ENCODE measurements around the gene CRADD.
A peak's percentile ranks its signal among the peaks of the same experiment; 100 is the strongest.
"Not testable (repeated sequence)": the region's sequence is repeated elsewhere in the genome, so short reads cannot be mapped to it uniquely, and the experiment has no call there.

Gene CRADD

GRCh38 chr12:93740751-93741150 is 63.6 kb downstream of the CRADD start:
- DNase-seq, result peak in 1 of 2 donors; percentile 33

DNA sequence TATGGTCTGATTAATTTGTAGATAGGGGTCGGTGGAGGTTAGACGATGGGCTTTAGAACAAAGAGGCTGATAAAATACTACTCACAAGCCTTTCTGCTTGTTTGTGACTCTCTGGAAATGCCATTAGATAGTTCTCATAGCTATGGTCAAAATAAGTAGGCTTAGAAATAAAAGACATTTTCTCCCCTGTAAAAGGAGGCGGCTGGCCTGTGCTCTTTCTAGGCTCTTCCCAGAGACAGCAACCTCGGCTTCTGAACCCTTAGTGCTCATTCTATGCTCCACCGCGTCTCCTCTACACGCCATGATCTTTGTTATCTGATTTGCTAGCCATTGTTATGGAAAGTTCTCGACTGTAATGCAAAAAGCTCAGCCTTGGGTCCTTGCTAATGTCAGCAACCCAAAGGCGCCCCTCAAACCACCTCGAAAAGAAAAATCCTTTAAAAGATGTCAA is 64.5 kb downstream of the CRADD start:
- DNase-seq, result peak; percentile 45 to 56

DNA sequence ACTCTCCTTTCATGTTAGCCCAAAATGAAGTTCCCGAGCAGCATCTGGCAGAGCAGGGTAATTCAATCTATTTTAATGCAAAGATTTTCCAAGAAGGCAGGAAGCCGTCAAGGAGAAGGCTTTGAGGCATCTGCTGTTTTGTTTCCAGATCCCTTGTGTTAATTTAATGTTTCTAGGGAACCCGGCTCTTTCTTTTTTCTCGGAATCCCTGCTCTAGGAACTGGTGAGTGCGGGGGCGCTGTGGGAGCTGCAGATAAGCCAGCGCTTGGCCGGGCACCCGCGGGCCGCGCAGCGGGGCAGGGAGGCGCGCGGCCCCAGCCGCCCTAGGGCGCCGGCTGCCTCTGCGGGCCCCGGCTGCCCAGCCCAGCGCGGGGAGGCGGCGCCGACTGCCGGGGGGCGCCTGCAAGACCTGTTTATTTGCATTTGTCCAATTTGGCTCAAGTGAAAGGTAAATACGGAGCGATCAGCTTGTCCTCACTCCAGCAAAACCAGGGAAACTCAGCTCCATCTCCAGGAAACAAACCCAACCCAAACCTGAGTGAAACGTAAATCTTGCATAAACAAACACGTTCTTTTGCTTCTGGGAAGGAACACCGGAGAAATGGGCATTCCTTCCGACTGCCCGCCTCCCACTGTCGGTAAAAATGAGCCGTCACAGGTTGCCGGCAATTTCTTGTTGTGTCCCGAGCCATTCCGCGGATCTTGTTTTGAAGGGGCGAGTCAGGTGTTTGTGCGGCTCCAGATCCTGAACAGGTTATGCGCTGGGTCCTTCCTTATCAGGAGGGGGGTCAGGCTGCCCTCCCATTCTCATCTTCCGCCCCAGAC is 65.1 kb downstream of the CRADD start:
- DNase-seq, result peak; percentile 45 to 62

DNA sequence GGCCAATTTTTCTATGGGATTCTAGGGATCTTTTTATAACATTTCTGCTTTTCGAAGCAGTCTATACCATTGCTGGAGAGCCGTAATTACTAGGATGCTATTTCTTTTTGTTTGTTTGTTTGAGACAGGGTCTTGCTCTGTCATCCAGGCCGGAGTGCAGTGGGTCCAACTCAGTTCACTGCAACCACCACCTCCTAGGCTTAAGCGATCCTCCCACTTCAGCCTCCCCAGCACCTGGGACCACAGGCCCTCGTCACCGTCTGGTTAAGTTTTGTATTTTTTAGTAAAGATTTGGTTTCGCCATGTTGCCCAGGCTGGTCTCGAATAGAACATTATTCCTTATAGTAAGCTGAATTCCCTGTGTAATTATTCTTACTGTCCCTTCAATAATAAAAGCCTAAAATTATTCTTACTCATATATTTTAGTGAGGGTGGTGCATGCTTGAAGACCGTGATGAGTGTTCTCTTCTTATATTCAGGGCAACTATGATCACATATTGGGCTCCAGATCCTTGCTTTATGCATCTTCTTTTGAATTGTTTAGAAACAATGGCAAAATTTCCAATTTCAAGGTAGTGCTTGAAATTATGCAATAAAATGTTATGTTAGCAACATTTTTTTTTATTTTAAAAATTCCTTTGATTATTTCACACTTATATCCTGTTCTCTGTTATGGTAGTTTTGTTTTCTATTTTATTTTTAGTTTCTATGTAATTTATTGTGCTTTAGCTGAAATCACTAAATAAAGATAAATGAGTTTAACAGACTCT is 66.2 kb downstream of the CRADD start:
- no peak for DNase-seq

DNA sequence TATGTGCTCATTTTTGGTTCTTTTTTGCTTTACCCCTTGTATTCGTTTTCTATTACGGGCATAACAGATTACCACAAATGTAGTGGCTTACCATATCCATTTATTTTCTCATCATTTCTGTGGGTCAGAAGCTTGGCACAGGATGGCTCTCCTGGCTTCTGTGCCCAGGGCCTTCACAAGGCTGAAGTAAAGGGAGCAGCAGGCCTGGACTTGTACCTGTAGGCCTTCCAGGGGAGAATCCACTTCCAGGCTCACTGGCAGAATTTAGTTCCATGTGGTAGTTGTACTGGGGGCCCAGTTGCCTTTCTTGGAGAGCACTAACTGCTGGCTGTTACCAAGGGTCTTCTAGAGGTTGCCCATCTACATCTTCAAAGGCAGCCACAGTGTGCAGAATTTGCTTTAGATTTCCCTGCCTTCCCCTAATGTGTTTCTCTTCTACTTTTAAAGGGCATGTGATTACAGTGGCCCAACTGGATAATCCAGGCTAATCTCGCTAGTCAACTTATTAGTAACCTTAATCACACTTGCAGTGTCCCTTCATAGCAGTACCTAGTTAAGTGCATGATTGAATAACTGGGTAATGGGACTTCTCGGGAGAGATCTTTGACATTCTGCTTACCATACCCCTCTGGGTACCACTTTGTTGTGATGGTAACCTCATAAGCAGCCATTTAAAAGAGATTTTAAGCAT is 67.0 kb downstream of the CRADD start:
- no peak for DNase-seq

DNA sequence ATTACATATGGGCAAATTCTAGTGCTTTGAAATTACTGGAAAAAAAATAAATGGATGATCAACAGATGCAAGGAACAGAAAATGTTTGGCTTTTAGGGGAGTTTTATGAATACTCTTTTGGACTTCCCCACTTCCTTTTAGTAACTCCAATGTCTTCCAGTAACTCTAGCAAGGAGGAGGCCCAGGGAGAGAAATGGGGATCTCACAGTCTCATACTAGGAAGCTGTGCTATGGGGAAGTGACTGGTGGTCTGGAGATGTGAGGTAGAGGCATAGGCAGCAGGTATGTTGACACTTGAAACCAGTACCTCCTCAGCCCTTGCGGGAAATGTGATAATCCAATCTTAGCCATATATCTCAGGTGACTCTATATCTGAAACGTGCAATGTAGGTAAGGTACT is 68.1 kb downstream of the CRADD start:
- no peak for DNase-seq

- no peak for DNase-seq
Measured at GRCh38 chr12:93746572-93747168, 69.5 kb downstream of the CRADD start.

DNA sequence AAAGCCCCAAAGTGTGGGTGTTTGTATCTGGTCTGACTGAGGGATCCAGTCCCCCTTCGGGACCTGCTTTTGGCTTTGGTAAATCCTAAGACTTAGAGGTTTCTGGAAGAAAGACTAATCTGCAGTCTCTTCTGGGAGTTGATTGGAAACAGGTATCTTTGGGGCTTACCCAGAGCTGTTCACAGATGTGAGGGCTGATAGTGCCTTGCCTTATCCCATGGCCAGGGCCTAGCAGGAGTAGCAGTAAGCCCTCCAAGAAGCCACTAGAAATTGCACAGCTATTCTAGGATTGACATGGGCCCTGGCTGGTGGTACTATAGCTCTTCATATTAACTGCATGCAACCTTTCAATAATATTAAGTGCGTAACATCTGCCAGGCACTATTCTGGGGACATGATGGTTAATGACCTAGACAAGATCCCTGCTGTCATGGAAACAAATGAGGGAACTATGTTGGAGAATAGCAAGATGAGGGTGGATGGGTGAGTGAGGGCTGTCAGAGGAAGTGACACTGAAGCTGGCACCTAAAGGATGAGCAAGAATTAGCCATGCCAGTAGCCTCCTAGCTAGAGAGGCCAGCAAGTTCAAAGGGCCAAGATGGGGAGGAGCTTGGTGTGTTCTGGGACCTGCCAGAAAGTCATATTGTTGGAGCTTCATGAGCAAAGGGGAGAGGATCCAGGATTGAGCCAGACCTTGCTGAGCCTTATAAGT is 71.7 kb downstream of the CRADD start:
- DNase-seq, result no peak

GRCh38 chr12:93749515-93749914 is 72.3 kb downstream of the CRADD start:
- DNase-seq, result no peak

DNA sequence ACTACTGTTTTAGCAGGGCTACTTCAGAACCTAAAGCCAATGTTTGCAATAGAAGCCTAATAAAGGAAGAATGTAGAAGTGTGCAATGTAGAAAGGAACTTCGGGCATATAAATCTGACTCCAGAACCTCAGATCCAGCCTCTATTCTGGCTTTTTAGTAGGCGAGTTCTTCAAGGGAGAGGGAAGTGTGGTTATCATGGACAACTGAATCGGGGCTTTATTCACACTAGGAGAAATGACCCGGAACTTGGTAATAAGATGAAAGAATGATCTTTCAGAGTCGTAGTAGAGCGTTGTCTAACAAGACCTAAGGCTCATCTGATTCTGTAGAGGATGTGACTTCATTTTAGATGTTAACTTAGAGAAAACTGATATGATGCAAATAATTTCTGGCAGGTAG is 72.9 kb downstream of the CRADD start:
- no peak for DNase-seq

DNA sequence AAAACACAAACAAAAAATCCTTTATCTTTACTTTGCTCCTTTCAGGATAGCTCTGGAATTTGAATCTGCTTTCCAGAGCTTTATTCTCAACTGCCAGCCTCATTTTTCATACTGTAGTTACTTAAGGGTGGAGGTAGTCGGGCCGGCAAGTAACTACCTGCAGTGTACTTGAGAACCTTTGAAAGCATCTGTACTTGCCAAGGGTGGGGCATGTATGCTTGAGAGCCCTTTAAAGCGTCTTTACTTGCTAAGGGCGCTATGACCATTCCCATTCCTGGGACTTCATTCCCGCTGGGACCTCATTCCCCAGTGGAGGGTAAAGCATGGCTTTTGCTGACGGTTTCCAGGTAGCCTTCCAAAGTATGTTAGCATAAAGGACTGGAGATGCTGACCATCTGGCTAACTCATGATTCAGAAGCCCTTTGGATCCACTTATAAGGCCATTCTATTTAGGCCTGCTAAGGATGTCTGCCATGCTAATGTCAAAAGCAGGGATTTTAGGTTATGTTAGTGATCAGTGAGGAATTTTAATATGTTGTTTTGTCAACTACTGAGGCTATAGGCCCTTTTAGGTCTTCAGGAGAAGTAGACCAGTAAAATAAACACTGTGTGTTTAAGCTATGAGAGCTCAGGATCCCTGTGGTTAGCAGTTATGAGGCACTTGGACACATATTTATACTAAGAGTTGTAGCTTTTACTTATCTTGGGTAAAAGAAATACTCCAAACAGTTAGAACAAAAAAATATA is 74.9 kb downstream of the CRADD start:
- no peak for DNase-seq

DNA sequence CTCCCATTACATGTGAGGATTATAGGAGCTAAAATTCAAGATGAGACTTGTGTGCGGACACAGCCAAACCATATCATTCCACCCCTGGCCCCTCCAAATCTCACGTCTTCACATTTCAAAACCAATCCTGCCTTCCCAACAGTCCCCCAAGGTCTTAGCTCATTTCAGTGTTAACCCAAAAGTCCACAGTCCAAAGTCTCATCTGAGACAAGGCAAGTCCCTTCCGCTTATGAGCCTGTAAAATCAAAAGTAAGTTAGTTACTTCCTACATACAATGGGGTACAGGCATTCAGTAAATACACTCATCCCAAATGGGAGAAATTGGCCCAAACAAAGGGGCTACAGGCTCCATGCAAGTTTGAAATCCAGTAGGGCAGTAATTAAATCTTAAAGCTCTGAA is 76.1 kb downstream of the CRADD start:
- DNase-seq, result no peak

DNA sequence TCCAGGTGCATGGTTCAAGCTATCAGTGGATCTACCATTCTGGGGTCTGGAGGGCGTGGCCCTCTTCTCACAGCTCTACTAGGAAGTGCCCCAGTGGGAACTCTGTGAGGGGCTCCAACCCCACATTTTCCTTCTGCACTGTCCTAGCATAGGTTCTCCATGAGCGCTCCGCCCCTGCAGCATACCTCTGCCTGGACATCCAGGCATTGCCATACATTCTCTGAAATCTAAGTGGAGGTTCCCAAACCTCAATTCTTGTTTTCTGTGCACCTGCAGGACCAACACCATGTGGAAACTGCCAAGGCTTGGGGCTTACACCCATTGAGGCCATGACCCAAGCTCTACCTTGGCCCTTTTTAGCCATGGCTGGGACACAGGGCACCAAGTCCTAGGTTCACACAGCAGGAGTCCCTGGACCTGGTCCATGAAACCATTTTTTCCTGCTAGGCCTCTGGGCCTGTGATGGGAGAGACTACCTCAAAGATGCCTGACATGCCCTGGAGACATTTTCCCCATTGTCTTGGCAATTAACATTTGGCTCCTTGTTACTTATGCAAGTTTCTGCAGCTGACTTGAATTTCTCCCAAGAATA is 76.8 kb downstream of the CRADD start:
- no peak for DNase-seq

GRCh38 chr12:93754859-93755258 is 77.7 kb downstream of the CRADD start:
- DNase-seq, result not testable (repeated sequence)

- DNase-seq, result no peak
Measured at GRCh38 chr12:93756288-93756687, 79.1 kb downstream of the CRADD start.

DNA sequence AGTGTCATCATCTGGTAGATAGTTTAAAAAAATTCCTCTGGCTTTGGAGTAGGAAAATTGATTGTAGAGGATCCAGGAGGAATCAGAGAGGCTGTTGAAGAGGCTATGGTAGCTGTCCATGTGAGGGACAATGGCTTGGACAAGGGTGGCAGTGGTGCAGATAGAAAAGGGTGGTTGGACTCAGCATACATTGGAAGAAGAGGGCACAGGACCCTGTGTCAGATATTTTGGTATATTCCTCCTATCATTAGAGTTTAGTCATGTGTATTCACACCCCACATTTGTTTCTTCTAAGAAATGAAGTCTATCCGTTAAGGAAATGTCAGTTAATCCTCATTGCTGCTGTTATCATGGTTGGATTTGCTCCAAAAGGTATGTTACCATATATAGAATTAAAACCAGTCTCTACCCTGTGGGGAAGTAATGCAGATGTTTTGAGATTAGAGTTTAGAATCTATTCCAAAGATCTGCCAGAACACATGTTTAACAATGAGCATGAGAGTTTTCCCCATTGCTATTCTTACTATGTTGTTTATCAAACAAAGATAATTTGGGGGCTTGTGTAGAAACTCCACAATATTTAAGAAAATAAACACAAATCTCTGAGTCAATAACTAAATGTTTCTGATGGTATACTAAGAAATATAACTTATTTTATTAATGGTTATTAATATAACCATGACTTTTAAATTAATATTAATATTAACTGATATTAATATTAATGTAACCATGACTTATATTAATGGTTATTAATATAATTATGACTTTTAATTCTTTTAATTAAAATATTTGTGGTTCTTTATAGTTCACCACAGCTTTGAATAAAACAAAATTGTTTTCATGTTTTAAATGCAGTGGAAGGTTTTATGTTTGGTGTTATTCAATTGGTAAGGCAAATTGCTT is 80.9 kb downstream of the CRADD start:
- DNase-seq, result no peak

GRCh38 chr12:93758801-93759373 is 81.7 kb downstream of the CRADD start:
- DNase-seq, result no peak

DNA sequence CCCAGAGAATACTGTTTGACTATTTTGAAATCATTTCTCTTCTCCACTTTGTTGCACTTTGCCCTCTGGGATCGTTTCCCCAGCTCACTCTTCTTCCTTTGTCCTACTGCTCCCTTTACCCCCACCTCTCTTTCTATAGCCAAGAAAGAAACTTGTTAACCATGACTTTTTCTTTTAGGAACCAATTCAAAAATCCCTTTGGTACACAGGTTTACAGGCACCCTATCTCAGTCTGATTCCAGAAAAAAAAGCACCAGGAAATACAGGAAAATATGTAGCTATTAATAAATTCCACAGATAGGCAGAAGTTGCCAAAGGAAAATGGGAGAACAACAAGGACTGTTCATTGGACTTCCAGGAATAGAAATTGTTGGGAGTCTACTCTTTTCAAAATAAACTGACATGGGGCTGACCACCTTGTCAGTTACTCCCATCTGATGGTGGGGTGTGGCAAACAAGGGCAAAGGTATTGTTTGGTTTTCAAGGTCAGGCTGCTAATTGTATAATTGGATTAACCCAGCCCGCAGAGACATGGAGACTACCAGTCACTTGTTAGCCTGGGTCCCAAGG is 82.4 kb downstream of the CRADD start:
- no peak for DNase-seq

DNA sequence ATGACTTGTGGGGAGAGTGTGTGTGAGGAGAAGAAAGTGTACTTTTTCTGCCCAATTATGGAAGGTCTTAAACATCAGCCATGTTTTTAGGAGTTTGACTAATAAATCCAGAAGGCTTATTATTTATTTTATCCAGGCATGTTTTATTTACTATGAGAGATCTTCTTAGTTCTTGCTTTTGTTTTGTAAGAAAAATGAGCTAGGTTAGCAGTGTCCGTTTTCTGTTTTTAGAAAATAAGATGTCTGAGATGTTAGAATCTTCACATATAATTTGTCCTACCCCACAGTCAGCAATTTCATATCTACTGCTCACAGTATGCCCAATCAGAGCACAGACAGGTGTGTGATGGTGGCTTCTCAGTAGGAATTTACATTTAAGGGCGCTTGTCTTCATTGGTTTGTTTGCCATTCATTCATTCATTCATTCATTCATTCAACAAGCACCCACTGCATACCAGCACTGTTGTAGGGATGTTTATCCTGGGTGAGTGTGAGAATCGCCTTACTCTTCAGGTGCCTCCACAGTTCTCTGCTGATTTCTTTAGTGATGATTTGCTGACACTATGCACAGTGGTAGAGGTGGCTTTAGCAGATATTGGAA is 83.2 kb downstream of the CRADD start:
- no peak for DNase-seq

All from bone marrow (tissue), 2 donors.